AG04450 (cell line): ENCODE data around the gene DNPH1. TPM values are rescaled to one million over a fixed set of nuclear protein-coding genes. Genes with fewer than 3 reads are reported as not detected.

Source experiments
- CTCF ChIA-PET: fragments of 300-600, 350-600 bp; formaldehyde crosslinking; extraction: SDS; loops from one replicate; lab custom pipeline; 2022; ENCODE audit warnings: antibody characterized with exemption, inconsistent platforms; lab: Charles Lee
- POLR2A ChIA-PET: fragments of 350-600 bp; formaldehyde crosslinking; extraction: SDS; loops from one replicate; lab custom pipeline; 2021; ENCODE audit warnings: antibody characterized with exemption, inconsistent platforms; lab: Yijun Ruan, JAX
- DNase-seq: peaks from one replicate; pipeline ENCODE4 v3.0.0-alpha.2; 2011; ENCODE audit warnings: low read depth, low spot score
- H3K27ac ChIP-seq: one replicate; pipeline ENCODE4 v1.5.1; 2012; ENCODE audit warnings: low read depth, low read length, control low read depth
- H3K27me3 ChIP-seq: one replicate; pipeline ENCODE4 v1.6.0; 2012; ENCODE audit warnings: low read length; ENCODE audit not compliant: control insufficient read depth, insufficient read depth
- H3K4me3 ChIP-seq: 2 replicates; pipeline ENCODE4 v1.5.1; 2011; ENCODE audit warnings: mild to moderate bottlenecking, low read depth, low read length, control low read depth
- H3K9me3 ChIP-seq: 2 replicates; pipeline ENCODE4 v1.5.1; 2012; ENCODE audit warnings: low read length; ENCODE audit not compliant: control insufficient read depth, insufficient read depth
- polyA plus RNA-seq: library from polyadenylated mRNA; depleted of rRNA; stranded (reverse); fragments of >200 nt; gene quantifications from 2 replicates; pipeline ENCODE4 v1.2.3, GENCODE V29; 2011
- TF ChIP-seq, protein P1 (sequence below): IDR thresholded peaks from 2 replicates; pipeline ENCODE4 v1.5.1; 2011; ENCODE audit warnings: low read depth, low read length, control low read depth, inconsistent platforms

DNPH1 gene
- polyA plus RNA-seq, 1 experiment, result 36.9 TPM

DNA sequence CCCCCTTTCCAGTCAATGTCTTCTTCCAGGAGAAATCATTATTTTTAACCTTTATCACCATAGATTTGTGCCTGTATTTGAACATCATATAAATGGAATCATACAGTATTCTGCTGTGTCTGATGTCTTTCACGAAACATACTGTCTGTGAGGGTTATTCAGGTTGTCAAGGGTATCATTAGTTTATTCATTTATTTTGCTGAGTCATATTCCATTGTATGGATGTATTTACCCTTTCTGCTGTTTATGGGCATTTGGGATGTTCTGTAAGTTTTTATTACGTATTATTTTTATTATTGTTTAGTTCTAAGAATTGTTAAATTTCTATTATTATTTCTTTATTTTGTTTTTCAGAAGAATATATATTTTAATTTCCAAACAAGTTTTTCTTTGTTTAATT, 22.0 kb downstream of the DNPH1 start:
- CTCF ChIA-PET, result no interaction called here
- no peak for DNase-seq
- Histone ChIP-seq H3K9me3 (peaks cover 4% of the 10 kb centered on the region), H3K27me3 (no peaks in the 10 kb centered on the region), H3K27ac (no peak overlapping the region), H3K4me3 (no peak overlapping the region)
- POLR2A ChIA-PET, result no interaction called here
- TF ChIP-seq, protein P1, sequence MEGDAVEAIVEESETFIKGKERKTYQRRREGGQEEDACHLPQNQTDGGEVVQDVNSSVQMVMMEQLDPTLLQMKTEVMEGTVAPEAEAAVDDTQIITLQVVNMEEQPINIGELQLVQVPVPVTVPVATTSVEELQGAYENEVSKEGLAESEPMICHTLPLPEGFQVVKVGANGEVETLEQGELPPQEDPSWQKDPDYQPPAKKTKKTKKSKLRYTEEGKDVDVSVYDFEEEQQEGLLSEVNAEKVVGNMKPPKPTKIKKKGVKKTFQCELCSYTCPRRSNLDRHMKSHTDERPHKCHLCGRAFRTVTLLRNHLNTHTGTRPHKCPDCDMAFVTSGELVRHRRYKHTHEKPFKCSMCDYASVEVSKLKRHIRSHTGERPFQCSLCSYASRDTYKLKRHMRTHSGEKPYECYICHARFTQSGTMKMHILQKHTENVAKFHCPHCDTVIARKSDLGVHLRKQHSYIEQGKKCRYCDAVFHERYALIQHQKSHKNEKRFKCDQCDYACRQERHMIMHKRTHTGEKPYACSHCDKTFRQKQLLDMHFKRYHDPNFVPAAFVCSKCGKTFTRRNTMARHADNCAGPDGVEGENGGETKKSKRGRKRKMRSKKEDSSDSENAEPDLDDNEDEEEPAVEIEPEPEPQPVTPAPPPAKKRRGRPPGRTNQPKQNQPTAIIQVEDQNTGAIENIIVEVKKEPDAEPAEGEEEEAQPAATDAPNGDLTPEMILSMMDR, result no peak

DNA sequence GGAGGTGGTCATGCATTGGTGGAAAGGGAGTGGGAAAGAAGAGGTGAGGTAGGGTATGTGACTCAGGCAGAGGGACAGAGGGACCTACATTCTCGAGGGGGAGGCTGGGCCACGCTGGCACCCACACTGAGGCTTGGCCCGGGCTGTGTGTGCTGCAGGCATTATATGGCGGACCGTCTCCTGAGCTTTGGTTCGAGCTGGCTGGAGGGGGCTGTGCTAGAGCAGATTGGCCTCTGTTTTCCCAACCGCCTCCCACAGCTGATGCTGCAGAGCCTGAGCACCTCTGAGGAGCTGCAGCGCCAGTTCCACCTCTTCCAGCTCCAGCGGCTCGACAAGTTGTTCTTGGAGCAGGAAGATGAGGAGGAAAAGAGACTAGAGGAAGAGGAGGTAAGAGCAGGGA, 23.4 kb downstream of the DNPH1 start:
- ChIA-PET CTCF (no interaction called here), POLR2A (no interaction called here)
- Histone ChIP-seq H3K9me3 (peaks cover 4% of the 10 kb centered on the region), H3K27me3 (no peaks in the 10 kb centered on the region), H3K4me3 (no peak overlapping the region), H3K27ac (no peak overlapping the region)
- TF ChIP-seq, protein P1, result no peak
- no peak for DNase-seq

DNA sequence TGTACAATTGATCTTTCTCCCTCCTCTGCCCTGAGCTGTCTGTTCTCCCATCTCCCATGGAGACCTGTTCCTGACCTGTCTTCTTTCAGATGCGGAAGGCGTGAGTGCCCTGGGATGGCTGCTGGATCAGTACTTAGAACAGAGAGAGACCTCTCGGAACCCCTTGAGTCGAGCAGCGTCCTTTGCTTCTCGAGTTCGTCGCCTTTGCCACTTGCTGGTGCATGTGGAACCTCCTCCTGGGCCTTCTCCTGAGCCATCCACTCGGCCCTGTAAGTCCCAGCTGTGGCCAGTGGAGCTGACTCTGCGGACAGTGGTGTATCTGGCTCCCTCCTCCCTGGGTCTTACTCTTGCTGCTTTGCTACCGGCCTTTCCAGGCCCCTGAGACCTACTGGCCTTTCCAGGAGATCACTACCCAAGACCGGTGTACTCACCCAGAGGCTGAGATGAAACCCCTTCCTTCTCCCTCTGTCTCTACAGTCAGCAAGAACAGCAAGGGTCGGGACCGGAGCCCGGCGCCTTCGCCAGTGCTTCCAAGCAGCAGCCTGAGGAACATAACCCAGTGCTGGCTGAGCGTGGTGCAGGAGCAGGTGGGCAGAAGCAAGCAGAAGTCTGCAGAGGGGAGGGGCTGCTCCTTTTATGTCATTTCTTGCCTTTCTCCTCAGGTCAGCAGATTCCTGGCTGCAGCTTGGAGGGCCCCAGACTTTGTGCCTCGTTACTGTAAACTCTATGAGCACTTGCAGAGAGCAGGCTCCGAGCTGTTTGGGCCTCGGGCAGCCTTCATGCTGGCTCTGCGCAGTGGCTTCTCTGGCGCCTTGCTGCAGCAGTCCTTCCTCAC, 24.8 kb downstream of the DNPH1 start:
- no peak for DNase-seq
- no peaks in the 10 kb centered on the region for H3K27me3 ChIP-seq
- peaks cover 4% of the 10 kb centered on the region for H3K9me3 ChIP-seq
- H3K4me3 ChIP-seq, result no peak overlapping the region
- POLR2A ChIA-PET, result no interaction called here
- TF ChIP-seq, protein P1, result no peak
- no peak overlapping the region for H3K27ac ChIP-seq
- CTCF ChIA-PET, result no interaction called here

DNA sequence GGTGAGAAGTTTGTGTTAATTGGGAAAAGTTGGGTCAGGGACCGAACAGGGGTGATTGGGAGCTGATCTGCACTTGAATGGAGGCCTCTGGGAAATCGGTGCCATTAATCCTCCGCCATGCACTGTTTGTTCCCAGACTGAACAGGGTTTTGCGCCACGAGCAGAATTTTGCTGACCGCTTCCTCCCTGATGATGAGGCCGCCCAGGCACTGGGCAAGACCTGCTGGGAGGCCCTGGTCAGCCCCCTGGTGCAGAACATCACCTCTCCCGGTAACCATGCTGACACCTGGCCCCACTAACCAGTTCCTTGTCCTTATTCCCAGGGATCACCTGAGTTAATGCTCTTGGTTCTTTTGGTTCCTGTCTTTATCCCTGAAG, 25.6 kb downstream of the DNPH1 start:
- no peaks in the 10 kb centered on the region for H3K27me3 ChIP-seq
- TF ChIP-seq, protein P1, result no peak
- no peak for DNase-seq
- peaks cover 4% of the 10 kb centered on the region for H3K9me3 ChIP-seq
- H3K27ac ChIP-seq, result no peak overlapping the region
- ChIA-PET POLR2A (no interaction called here), CTCF (no interaction called here)
- no peak overlapping the region for H3K4me3 ChIP-seq

DNA sequence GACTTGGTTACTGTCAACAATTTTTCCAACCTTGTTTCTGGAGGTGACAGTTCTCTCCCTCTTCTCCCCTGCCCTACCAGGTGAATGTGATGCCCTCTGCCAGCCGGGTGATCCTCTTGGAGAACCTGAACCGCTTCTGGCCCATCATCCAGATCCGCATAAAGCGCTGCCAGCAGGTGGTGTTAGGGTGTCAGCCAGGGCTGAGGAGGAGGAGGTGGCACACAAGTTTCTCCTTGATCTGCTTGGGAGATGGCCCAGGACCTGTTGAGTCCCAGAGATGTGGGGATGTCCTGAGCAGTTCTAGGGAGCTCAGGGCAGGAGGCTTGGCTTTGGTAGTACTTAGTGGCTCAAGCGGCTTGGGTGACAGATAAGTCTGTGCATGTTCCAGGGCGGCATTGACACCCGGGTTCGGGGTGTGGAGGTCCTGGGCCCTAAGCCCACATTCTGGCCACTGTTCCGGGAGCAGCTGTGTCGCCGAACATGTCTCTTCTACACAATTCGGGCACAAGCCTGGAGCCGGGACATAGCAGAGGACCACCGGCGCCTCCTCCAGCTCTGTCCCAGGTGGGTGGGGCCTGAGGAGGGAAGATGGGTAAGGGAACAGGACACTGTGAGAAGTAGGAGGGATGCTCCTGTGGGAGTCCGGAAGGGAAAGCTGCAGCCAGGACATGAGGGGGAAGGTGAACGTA, 26.1 kb downstream of the DNPH1 start:
- TF ChIP-seq, protein P1, result no peak
- H3K27me3 ChIP-seq, result no peaks in the 10 kb centered on the region
- no peak overlapping the region for H3K4me3 ChIP-seq
- DNase-seq, result no peak
- no peak overlapping the region for H3K27ac ChIP-seq
- peaks cover 4% of the 10 kb centered on the region for H3K9me3 ChIP-seq
- ChIA-PET CTCF (no interaction called here), POLR2A (no interaction called here)
